ENCODE results near the gene TMEM185A. TPM values are rescaled to one million over a fixed set of nuclear protein-coding genes. Genes with fewer than 3 reads are reported as not detected.
"Not testable (repeated sequence)": the region's sequence is repeated elsewhere in the genome, so short reads cannot be mapped to it uniquely, and the experiment has no call there.

TMEM185A gene
- total RNA-seq, 1 donor from 2014 or later: 17.2 TPM

DNA sequence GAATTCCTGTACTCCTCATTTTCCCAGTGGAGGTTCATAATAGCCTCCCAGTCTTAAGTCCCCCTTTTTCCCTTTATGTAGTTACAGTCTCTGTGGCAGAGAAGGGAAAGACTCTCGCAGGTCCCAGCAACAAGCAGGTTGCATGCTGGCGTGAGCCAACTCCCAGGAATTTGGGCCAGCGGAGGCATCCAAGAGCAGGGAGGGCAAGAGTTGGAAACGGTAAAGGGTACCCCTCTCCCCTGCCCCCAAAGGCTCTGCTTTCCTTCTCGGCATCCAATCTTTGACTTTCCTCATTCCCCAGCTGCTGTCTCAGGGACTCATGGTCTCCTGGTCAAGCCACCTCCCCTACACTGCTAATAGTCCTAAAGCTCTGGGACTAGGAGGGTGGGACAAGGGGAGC, 21.1 kb downstream of the TMEM185A start:
- Mint-ChIP-seq H3K36me3 (ENCODE audit: low read depth) (peaks cover 20% of the 10 kb centered on the region), H3K4me1 (ENCODE audit: low read depth) (no peaks in the 10 kb centered on the region), H3K27me3 (ENCODE audit: low read depth) (no peaks in the 10 kb centered on the region), H3K4me3 (ENCODE audit: low read depth) (no peak overlapping the region), H3K27ac (no peak overlapping the region), H3K9me3 (no peaks in the 10 kb centered on the region)
- no peak for DNase-seq (ENCODE audit: low spot score)
- intact Hi-C loops (cut with micrococcal nuclease): loop anchor here (10.0 kb wide), 1 partner anchor 66 kb away; the partner anchor contains the start of genes EOLA1 and HSFX3

DNA sequence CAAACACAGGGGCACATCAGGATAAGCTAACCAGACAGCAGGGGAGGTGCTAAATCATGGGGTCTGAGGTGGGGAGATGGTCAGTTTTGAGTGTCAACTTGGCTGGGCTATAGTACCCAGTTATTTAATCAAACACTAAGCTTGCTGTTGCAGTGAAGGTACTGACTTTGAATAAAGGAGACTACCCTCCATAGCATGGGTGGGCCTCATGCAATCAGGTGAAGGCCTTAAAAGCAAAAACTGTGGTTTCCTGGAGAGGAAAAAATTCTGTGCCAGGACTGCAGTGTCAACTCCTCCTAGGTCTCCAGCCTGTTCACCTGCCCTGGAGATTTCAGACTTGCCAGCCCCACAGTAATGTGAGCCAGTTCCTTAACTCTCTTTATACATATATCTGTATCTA, 23.9 kb downstream of the TMEM185A start:
- H3K36me3 Mint-ChIP-seq (ENCODE audit: low read depth): peaks cover 28% of the 10 kb centered on the region
- no peaks in the 10 kb centered on the region for H3K4me1 Mint-ChIP-seq (ENCODE audit: low read depth)
- H3K27me3 Mint-ChIP-seq (ENCODE audit: low read depth): no peaks in the 10 kb centered on the region
- intact Hi-C loops (cut with micrococcal nuclease): no loop called here
- no peaks in the 10 kb centered on the region for H3K9me3 Mint-ChIP-seq
- no peak for DNase-seq (ENCODE audit: low spot score)
- no peak overlapping the region for H3K27ac Mint-ChIP-seq
- H3K4me3 Mint-ChIP-seq (ENCODE audit: low read depth): no peak overlapping the region

DNA sequence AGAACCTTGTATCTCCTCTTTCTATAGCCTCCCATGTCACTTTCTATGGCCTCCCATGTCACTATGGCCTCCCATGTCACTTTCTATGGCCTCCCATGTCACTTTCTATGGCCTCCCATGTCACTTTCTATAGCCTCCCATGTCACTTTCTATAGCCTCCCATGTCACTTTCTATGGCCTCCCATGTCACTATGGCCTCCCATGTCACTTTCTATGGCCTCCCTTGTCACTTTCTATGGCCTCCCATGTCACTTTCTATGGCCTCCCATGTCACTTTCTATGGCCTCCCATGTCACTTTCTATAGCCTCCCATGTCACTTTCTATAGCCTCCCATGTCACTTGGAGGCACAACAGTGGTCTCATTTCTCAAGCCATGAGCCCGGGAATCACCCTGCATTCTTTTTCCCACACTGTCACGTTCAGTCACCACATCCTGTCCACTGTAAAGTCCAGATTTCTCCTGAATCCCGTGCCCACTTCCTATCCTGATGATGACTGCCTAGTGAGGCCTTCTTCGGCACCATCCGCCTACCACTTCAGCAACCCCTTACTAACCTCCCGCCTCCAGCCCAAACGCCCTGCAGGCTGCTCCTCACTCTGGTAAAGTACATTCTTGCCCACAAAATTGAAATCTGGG, 26.2 kb downstream of the TMEM185A start:
- H3K9me3 Mint-ChIP-seq; intact Hi-C loops (cut with micrococcal nuclease); H3K4me3 Mint-ChIP-seq (ENCODE audit: low read depth); H3K27ac Mint-ChIP-seq; H3K4me1 Mint-ChIP-seq (ENCODE audit: low read depth); H3K27me3 Mint-ChIP-seq (ENCODE audit: low read depth); DNase-seq (ENCODE audit: low spot score): not testable (repeated sequence)
- H3K36me3 Mint-ChIP-seq (ENCODE audit: low read depth): peaks cover 28% of the 10 kb centered on the region

DNA sequence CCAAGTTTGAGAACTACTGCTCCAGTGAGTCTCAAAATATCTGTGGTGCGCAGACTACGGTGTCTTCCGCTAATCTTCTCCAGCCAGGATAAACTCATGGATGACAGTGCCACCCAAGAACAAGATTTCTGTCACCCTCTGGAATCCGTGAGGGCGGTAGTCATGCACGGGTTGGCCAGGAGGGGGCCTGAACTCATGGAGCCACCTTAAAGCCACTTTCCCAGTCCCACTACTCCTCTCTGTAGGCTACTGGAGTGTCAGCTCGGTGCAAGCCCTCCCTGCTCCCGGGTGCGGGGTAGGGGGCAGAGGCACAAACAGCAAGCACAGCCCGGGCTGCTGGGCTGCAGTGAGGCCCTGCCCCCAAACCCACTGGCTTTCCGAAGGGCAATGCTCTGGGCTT, 33.0 kb downstream of the TMEM185A start:
- H3K4me3 Mint-ChIP-seq (ENCODE audit: low read depth); H3K27ac Mint-ChIP-seq; DNase-seq (ENCODE audit: low spot score); intact Hi-C loops (cut with micrococcal nuclease); H3K9me3 Mint-ChIP-seq; H3K4me1 Mint-ChIP-seq (ENCODE audit: low read depth); H3K27me3 Mint-ChIP-seq (ENCODE audit: low read depth); H3K36me3 Mint-ChIP-seq (ENCODE audit: low read depth): not testable (repeated sequence)

DNA sequence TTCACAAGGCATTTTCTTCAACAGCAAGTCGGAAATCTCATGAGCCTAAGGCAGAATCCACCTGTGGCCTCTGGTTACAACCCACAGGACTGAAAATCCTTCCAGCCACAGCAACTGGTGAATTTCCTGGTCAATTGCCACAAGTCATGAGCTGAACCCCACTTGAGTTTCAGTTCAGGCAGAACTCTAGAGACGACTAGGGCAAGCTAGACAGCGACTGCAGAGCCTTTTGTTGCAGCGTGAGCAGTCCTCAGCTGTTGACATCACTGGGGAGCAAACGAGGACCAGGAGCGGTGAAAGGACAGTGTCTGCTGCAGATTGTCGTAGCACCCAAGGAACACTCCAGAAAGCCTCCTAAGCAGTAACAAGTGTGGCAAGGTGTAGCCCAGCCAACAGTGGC, 35.6 kb downstream of the TMEM185A start:
- H3K27ac Mint-ChIP-seq; intact Hi-C loops (cut with micrococcal nuclease); H3K9me3 Mint-ChIP-seq; H3K4me1 Mint-ChIP-seq (ENCODE audit: low read depth); H3K4me3 Mint-ChIP-seq (ENCODE audit: low read depth); H3K27me3 Mint-ChIP-seq (ENCODE audit: low read depth); DNase-seq (ENCODE audit: low spot score); H3K36me3 Mint-ChIP-seq (ENCODE audit: low read depth): not testable (repeated sequence)

DNA sequence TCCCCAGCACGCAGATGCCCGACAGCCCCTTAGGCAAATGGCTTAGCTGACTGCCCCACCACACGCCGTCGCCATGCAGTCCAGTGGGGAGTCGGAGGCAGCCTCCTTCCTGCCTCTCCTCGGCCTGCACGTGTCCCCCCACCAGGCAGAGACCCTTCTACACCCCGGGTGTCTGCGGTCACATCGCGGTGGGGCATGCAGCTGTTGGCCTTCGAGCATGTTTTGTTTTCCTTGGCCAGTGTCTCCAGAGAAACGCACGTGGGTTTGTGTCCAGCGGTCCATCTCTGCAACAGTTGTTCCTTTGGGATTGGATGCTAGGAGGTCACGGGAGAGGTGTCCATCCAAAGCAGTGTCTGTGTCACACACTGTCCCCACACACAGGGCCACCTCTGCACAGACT, 36.4 kb downstream of the TMEM185A start, which contains the start of gene HSFX2:
Gene HSFX2 (minus strand): TSS at position 101 of the 400 bp plus-strand sequence. CDS start 614 bp downstream, outside the sequence.
- H3K4me1 Mint-ChIP-seq (ENCODE audit: low read depth); DNase-seq (ENCODE audit: low spot score); H3K27me3 Mint-ChIP-seq (ENCODE audit: low read depth); H3K4me3 Mint-ChIP-seq (ENCODE audit: low read depth); H3K27ac Mint-ChIP-seq; H3K9me3 Mint-ChIP-seq; intact Hi-C loops (cut with micrococcal nuclease); H3K36me3 Mint-ChIP-seq (ENCODE audit: low read depth): not testable (repeated sequence)

DNA sequence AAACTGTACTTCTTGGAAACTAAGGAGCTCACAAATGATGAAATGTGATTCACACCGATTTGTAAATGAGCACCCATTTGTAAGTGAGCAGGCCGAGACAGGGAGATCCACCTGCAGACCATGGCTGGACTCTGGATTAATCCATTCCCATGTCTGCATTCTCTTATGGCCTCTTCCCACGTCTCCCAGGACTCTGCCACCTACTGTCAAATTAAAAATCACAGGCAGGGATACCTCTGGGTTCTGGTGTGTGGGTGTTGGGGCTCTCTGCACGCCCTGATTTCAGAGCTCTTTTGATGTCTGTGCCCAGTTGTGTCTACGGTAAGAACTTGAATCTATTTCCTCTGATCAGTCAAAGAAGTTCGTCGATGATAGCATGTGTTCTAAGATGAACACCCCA, 40.6 kb downstream of the TMEM185A start:
- H3K4me1 Mint-ChIP-seq (ENCODE audit: low read depth); H3K9me3 Mint-ChIP-seq; H3K27ac Mint-ChIP-seq; DNase-seq (ENCODE audit: low spot score); H3K27me3 Mint-ChIP-seq (ENCODE audit: low read depth); H3K36me3 Mint-ChIP-seq (ENCODE audit: low read depth); intact Hi-C loops (cut with micrococcal nuclease); H3K4me3 Mint-ChIP-seq (ENCODE audit: low read depth): not testable (repeated sequence)

DNA sequence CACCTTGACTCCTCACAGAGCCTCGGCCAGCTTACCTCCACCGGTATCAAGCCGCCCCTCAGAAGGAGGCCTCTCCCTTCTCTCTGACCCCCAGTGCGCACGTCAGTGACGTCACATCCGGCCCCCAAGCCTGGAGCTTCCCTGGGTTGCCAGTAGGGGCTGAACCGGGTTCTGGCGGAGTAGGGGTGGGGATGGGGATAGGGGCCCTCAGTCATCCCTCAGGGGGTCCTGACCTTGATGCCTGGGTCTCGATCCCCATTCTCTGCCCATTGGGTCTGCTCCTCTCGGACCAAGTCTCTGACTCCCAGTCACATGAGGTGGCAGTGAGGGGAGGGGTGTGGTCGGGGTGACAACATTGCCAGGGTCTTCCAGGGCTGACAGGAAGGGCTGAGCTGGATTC, 44.2 kb downstream of the TMEM185A start, which contains the start of gene MAGEA9B:
Gene MAGEA9B (minus strand): TSS at position 101 of the 400 bp plus-strand sequence. CDS start 4,280 bp downstream, outside the sequence.
- intact Hi-C loops (cut with micrococcal nuclease); H3K27ac Mint-ChIP-seq; H3K9me3 Mint-ChIP-seq; DNase-seq (ENCODE audit: low spot score); H3K4me1 Mint-ChIP-seq (ENCODE audit: low read depth); H3K27me3 Mint-ChIP-seq (ENCODE audit: low read depth); H3K36me3 Mint-ChIP-seq (ENCODE audit: low read depth); H3K4me3 Mint-ChIP-seq (ENCODE audit: low read depth): not testable (repeated sequence)

DNA sequence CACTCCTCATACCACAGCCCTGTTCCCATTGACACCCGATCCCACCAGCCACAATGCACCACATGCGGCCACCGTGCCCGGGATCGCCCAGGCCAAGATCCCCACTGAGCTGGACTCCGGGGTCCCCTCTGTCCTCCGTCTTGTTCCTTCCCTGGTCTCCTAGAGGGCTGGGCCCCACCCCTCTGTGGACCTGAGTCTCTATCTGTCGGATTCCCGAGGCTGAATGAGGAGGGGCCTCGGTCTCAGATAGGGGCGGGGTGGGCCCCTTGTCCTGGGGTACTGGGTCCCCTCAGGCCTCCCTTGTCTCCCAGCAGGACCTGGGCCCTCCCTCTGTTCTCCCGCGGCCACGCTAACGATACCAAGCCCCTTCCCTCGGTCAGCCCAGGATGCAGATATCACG, 46.0 kb downstream of the TMEM185A start:
- DNase-seq (ENCODE audit: low spot score); H3K36me3 Mint-ChIP-seq (ENCODE audit: low read depth); intact Hi-C loops (cut with micrococcal nuclease): not testable (repeated sequence)

DNA sequence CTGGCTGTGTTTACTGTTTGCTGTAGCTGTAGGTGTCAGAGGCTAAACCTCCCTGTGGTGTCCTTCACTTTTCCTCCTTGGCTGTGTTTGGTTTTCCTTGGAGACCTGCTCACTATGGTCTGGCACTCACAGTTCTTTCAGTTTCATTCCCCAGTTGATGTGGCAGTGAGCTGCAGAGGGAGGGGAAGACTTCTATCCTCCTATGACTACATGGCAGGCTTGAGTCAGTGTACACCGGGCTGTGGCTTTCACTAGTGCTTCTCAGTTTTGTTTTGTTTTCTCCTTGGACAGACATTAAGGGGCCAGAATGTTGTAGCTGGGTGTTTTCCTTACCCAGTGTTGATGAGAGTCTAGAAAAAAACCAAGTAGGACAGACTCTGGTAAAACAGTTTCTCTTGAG, 58.1 kb downstream of the TMEM185A start:
- H3K27me3 Mint-ChIP-seq (ENCODE audit: low read depth); H3K27ac Mint-ChIP-seq; H3K4me3 Mint-ChIP-seq (ENCODE audit: low read depth); DNase-seq (ENCODE audit: low spot score); H3K36me3 Mint-ChIP-seq (ENCODE audit: low read depth); intact Hi-C loops (cut with micrococcal nuclease); H3K9me3 Mint-ChIP-seq: not testable (repeated sequence)
- peaks cover 23% of the 10 kb centered on the region for H3K4me1 Mint-ChIP-seq (ENCODE audit: low read depth)

More for the DNA sequence above, 46.0 kb downstream of the TMEM185A start:
- H3K9me3 Mint-ChIP-seq; H3K27ac Mint-ChIP-seq; H3K4me1 Mint-ChIP-seq (ENCODE audit: low read depth); H3K4me3 Mint-ChIP-seq (ENCODE audit: low read depth); H3K27me3 Mint-ChIP-seq (ENCODE audit: low read depth): not testable (repeated sequence)

DNA sequence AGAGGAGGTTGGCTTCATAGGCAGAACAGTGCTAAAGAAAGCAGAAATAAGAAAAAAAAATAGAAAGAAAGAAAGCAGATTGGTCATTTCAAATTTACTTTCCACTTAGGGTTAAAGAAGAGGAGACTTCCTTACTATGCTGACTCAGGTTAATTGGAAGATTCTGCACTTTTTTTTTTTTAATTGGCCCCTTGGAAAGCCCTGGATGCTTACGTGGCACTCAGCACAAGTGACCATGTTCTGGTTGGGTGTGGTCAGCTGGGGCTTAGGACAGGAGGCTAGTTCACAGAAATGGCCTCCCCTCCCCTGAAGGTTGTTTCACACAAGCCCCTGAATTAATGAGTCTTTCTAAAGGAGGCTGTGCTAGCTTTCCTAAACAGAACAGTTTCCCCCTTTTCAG, 58.8 kb downstream of the TMEM185A start:
- Mint-ChIP-seq H3K9me3 (no peaks in the 10 kb centered on the region), H3K4me3 (ENCODE audit: low read depth) (no peak overlapping the region), H3K36me3 (ENCODE audit: low read depth) (no peaks in the 10 kb centered on the region), H3K27ac (peak overlapping the region; percentile 88), H3K27me3 (ENCODE audit: low read depth) (no peaks in the 10 kb centered on the region), H3K4me1 (ENCODE audit: low read depth) (peaks cover 23% of the 10 kb centered on the region)
- DNase-seq (ENCODE audit: low spot score): no peak
- intact Hi-C loops (cut with micrococcal nuclease): no loop called here

DNA sequence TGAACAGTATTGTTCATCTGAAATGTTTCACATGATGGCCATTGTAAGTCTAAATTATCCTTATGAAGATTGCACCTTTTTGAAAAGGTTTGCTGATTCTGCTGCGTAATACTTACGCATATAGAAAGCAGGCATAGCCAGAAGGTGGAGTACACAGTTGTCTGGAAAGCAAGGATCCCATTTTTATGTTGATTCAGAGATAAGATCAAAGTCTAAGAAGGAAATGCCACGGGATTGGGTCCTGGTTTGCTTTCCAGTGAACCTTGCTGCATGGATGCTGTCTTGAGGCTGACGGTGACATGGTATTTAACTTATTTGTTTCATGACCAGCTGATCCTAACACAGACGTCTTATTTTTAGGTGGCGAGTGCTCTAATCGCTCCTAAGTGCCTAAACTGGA, 59.8 kb downstream of the TMEM185A start:
- no peaks in the 10 kb centered on the region for H3K9me3 Mint-ChIP-seq
- H3K4me1 Mint-ChIP-seq (ENCODE audit: low read depth): peaks cover 23% of the 10 kb centered on the region
- no peak overlapping the region for H3K4me3 Mint-ChIP-seq (ENCODE audit: low read depth)
- no peak for DNase-seq (ENCODE audit: low spot score)
- intact Hi-C loops (cut with micrococcal nuclease): no loop called here
- no peaks in the 10 kb centered on the region for H3K36me3 Mint-ChIP-seq (ENCODE audit: low read depth)
- no peaks in the 10 kb centered on the region for H3K27me3 Mint-ChIP-seq (ENCODE audit: low read depth)
- no peak overlapping the region for H3K27ac Mint-ChIP-seq

DNA sequence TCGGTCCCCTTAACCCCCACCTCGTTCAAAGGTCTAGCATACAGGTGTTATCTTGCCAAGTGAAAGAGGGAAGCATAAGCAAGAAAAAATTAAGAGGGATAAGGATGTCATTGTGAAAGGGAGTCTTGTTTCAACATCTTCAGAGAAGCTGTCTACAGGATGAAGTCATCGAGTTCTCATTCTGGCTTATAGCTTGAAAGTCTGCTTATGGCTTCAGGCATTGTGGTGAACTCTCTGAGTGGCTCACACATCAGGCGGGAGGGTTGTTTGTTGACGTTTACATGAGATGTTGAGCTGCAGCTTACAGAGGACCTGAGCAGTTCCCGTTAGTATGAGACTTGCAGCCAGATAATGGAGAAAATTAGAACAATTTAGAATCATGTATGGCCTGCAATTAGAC, 60.9 kb downstream of the TMEM185A start:
- intact Hi-C loops (cut with micrococcal nuclease): no loop called here
- H3K4me3 Mint-ChIP-seq (ENCODE audit: low read depth): no peak overlapping the region
- H3K27me3 Mint-ChIP-seq (ENCODE audit: low read depth): no peaks in the 10 kb centered on the region

DNA sequence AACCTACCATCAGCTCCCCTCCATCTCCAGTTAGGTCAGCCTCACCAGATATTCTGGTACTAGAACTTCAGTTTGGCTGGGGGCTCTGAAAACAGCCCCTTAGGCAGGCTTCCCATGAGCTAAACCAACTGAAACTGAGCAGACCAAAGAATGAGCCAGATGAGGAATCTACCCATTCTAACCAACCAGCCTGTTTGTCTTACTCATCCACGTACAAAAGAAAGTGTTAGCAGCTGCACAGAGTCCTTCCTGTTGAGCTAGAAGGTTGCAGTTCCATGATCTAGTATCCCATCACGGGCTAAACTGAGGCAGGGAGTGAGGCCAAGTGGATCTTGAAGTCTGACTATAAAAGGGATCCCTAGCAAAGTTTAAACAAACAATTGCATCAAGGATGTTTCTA, 61.8 kb downstream of the TMEM185A start:
- Mint-ChIP-seq H3K9me3 (no peaks in the 10 kb centered on the region), H3K27ac (no peak overlapping the region), H3K36me3 (ENCODE audit: low read depth) (no peaks in the 10 kb centered on the region), H3K4me1 (ENCODE audit: low read depth) (peaks cover 23% of the 10 kb centered on the region), H3K4me3 (ENCODE audit: low read depth) (no peak overlapping the region), H3K27me3 (ENCODE audit: low read depth) (no peaks in the 10 kb centered on the region)
- intact Hi-C loops (cut with micrococcal nuclease): no loop called here
- DNase-seq (ENCODE audit: low spot score): no peak

More for the DNA sequence above, 60.9 kb downstream of the TMEM185A start:
- Mint-ChIP-seq H3K36me3 (ENCODE audit: low read depth) (no peaks in the 10 kb centered on the region), H3K27ac (no peak overlapping the region), H3K4me1 (ENCODE audit: low read depth) (peaks cover 23% of the 10 kb centered on the region), H3K9me3 (no peaks in the 10 kb centered on the region)
- DNase-seq (ENCODE audit: low spot score): no peak
